Measurements from ENCODE around the gene CSF3. TPM values are rescaled to one million over a fixed set of nuclear protein-coding genes. Genes with fewer than 3 reads are reported as not detected.

CSF3 gene
- total RNA-seq, 1 experiment from 2014 or later = not detected

- H3K27me3 Mint-ChIP-seq (ENCODE audit: low read depth) = no peaks in the 10 kb centered on the region
- no CpG with 5 or more reads among the region's 10 CpGs for WGBS (ENCODE audit: extremely low coverage, insufficient read length, low lambda C conversion rate)
- Histone ChIP-seq H2BK12ac (ENCODE audit: insufficient read length, low read depth, low read length) (no peak overlapping the region), H4K20me1 (ENCODE audit: control insufficient read depth, insufficient read depth, insufficient read length) (no peaks in the 10 kb centered on the region), H3T11ph (ENCODE audit: low read length) (no peak overlapping the region), H4K8ac (replicated peaks; ENCODE audit: insufficient read length, low read depth, low read length) (no peak overlapping the region), H3K56ac (ENCODE audit: insufficient read length, low read depth, low read length) (no peak overlapping the region), H3K4me2 (ENCODE audit: insufficient read depth, insufficient read length, low read length) (no peak overlapping the region), H3K4ac (ENCODE audit: low read depth, low read length) (no peak overlapping the region), H3K79me1 (ENCODE audit: insufficient read depth, low read depth, low read length, poor library complexity, severe bottlenecking) (no peaks in the 10 kb centered on the region), H3K14ac (ENCODE audit: insufficient read depth, low read length) (no peak overlapping the region), H3K4me1 (ENCODE audit: insufficient read depth, low read length) (no peaks in the 10 kb centered on the region; the same call in 1 of the 2 replicates), H2AK5ac (ENCODE audit: insufficient read length, low read length) (no peak overlapping the region), H4K91ac (ENCODE audit: insufficient read length, low read depth, low read length) (no peak overlapping the region), H3K27ac (ENCODE audit: insufficient read length, low read depth, low read length) (no peak overlapping the region), H3K27me3 (ENCODE audit: insufficient read depth, low read length) (no peaks in the 10 kb centered on the region), H3K18ac (ENCODE audit: insufficient read length, low read depth, low read length) (no peak overlapping the region), H2BK15ac (ENCODE audit: low read depth, low read length) (no peak overlapping the region), H4K5ac (ENCODE audit: insufficient read length, low read depth, low read length) (no peak overlapping the region), H3K23me2 (ENCODE audit: insufficient read length, low read depth, low read length, poor library complexity, severe bottlenecking) (no peaks in the 10 kb centered on the region), H3K23ac (ENCODE audit: insufficient read length, low read depth, low read length) (no peak overlapping the region), H2BK20ac (ENCODE audit: low read depth, low read length, poor library complexity, severe bottlenecking) (no peak overlapping the region), H3K79me2 (ENCODE audit: insufficient read depth, low read length) (no peaks in the 10 kb centered on the region), H3K9ac (ENCODE audit: extremely low read depth, insufficient read length, low read length) (no peak overlapping the region), H3K9me3 (ENCODE audit: control insufficient read depth, low read depth, low read length) (no peaks in the 10 kb centered on the region), H2AFZ (ENCODE audit: low read length) (no peak overlapping the region), H2BK5ac (ENCODE audit: insufficient read length, low read length) (no peak overlapping the region), H2BK120ac (ENCODE audit: low read depth, low read length, poor library complexity, severe bottlenecking) (no peak overlapping the region)
- peaks cover 30 to 72% (median 68%) of the 10 kb centered on the region in 3 experiments; a peak in 6 of 7 replicates for H3K36me3 Mint-ChIP-seq (ENCODE audit: insufficient read depth in 1 of 3, low read depth in 3 of 3)
- peaks cover 7 to 18% of the 10 kb centered on the region in 2 experiments for H3K4me1 Mint-ChIP-seq
- no peak overlapping the region; a peak in 1 of 7 replicates for H3K27ac Mint-ChIP-seq
- H3K9me3 Mint-ChIP-seq = no peaks in the 10 kb centered on the region; a peak in 1 of 5 replicates
- DNase-seq = no peak
- TF ChIP-seq CTCF (conservative IDR thresholded peaks at IDR 0.05) = no peak
- no peak overlapping the region for H3K4me3 Mint-ChIP-seq
Observed at GRCh38 chr17:40023590-40024292, 8.5 kb downstream of the CSF3 start.

Data from H9 (cell line).